ENCODE results near the gene SZT2. TPM values are rescaled to one million over a fixed set of nuclear protein-coding genes. Genes with fewer than 3 reads are reported as not detected.

Gene SZT2
- total RNA-seq, 1 experiment from 2014 or later = 22.2 TPM

- Histone ChIP-seq H3K9me2 (replicated peaks; ENCODE audit: low read length) (no peaks in the 10 kb centered on the region), H3K79me2 (ENCODE audit: low read length) (peaks cover 44% of the 10 kb centered on the region), H3F3A (ENCODE audit: low read length, unreplicated experiment) (peaks cover 4% of the 10 kb centered on the region), H2AFZ (ENCODE audit: low read length) (no peak overlapping the region), H3K9ac (ENCODE audit: low read length) (no peak overlapping the region), H3K36me3 (ENCODE audit: low read depth, low read length) (peaks cover under 1% of the 10 kb centered on the region; the same call in 1 of the 2 replicates), H3K9me3 (ENCODE audit: low read length) (no peaks in the 10 kb centered on the region), H3K4me2 (ENCODE audit: low read length) (no peak overlapping the region), H3K27ac (ENCODE audit: low read length) (no peak overlapping the region), H4K20me1 (ENCODE audit: low read length) (peaks cover 3% of the 10 kb centered on the region; the same call in 1 of the 2 replicates), H3K4me1 (ENCODE audit: insufficient read depth, low read length) (peaks cover 42% of the 10 kb centered on the region), H3K27me3 (ENCODE audit: low read length) (no peaks in the 10 kb centered on the region), H3K4me3 (ENCODE audit: low read length) (no peak overlapping the region)
- intact Hi-C loops (cut with micrococcal nuclease) = no loop called here
- CTCF ChIA-PET = no interaction called here
- POLR2A ChIA-PET (ENCODE audit: unreplicated experiment) = no interaction called here
- no peak for ATAC-seq
- BruUV-seq (replicated peaks) = no TSS peak
- no peak for DNase-seq
- TF ChIP-seq CTCF (conservative IDR thresholded peaks at IDR 0.05; ENCODE audit: low read depth, low read length) (no peak), EZH2phosphoT487 (IDR thresholded peaks at IDR 0.05; ENCODE audit: borderline replicate concordance, low read length) (no peak), EZH2 (IDR thresholded peaks at IDR 0.05; ENCODE audit: low read length, unreplicated experiment) (no peak)
These were observed 3.0 kb downstream of the SZT2 start for GRCh38 chr1:43392702-43393101.

- no peaks in the 10 kb centered on the region for H3K36me3 ChIP-seq (ENCODE audit: low read depth, low read length)
- H3F3A ChIP-seq (ENCODE audit: low read length, unreplicated experiment) = peaks cover 4% of the 10 kb centered on the region
- TF ChIP-seq EZH2phosphoT487 (IDR thresholded peaks at IDR 0.05; ENCODE audit: borderline replicate concordance, low read length) = no peak
- no peak for TF ChIP-seq CTCF (conservative IDR thresholded peaks at IDR 0.05; ENCODE audit: low read depth, low read length)
- TF ChIP-seq EZH2 (IDR thresholded peaks at IDR 0.05; ENCODE audit: low read length, unreplicated experiment) = no peak
- no peaks in the 10 kb centered on the region for H3K9me3 ChIP-seq (ENCODE audit: low read length)
- no peaks in the 10 kb centered on the region for H3K9me2 ChIP-seq (replicated peaks; ENCODE audit: low read length)
- peak overlapping the region; percentile 32 for H3K4me2 ChIP-seq (ENCODE audit: low read length)
- H3K79me2 ChIP-seq (ENCODE audit: low read length) = peaks cover 21% of the 10 kb centered on the region
- H3K4me3 ChIP-seq (ENCODE audit: low read length) = peak overlapping the region; percentile 5; the same call in 1 of the 2 replicates
- no peak overlapping the region for H2AFZ ChIP-seq (ENCODE audit: low read length)
- ChIA-PET POLR2A (ENCODE audit: unreplicated experiment) (no interaction called here), CTCF (interaction anchor here (0.6 kb wide), 1 partner anchor 549 kb away, joined by 3 read pairs; the partner anchor contains the start of gene ZNF691)
- H4K20me1 ChIP-seq (ENCODE audit: low read length) = no peaks in the 10 kb centered on the region
- peak; percentile 50 for ATAC-seq
- no peaks in the 10 kb centered on the region for H3K27me3 ChIP-seq (ENCODE audit: low read length)
- H3K27ac ChIP-seq (ENCODE audit: low read length) = peak overlapping the region; percentile 61
- peaks cover 26% of the 10 kb centered on the region for H3K4me1 ChIP-seq (ENCODE audit: insufficient read depth, low read length)
- intact Hi-C loops (cut with micrococcal nuclease) = loop anchor here (5.0 kb wide), 1 partner anchor 168 kb away; no protein-coding TSS in a partner anchor
- BruUV-seq (replicated peaks) = no TSS peak
- peak; percentile 7 for DNase-seq
- H3K9ac ChIP-seq (ENCODE audit: low read length) = no peak overlapping the region
These were observed 5.8 kb downstream of the SZT2 start for GRCh38 chr1:43395523-43395922.

- peaks cover 16% of the 10 kb centered on the region for H3K79me2 ChIP-seq (ENCODE audit: low read length)
These were observed 6.4 kb downstream of the SZT2 start for GRCh38 chr1:43396059-43396458.

More at GRCh38 chr1:43396059-43396458, 6.4 kb downstream of the SZT2 start:
- Histone ChIP-seq H3K27me3 (ENCODE audit: low read length) (no peaks in the 10 kb centered on the region), H3K4me2 (ENCODE audit: low read length) (peak overlapping the region; percentile 32), H2AFZ (ENCODE audit: low read length) (no peak overlapping the region), H4K20me1 (ENCODE audit: low read length) (no peaks in the 10 kb centered on the region), H3K36me3 (ENCODE audit: low read depth, low read length) (no peaks in the 10 kb centered on the region), H3K4me1 (ENCODE audit: insufficient read depth, low read length) (peaks cover 22% of the 10 kb centered on the region), H3K4me3 (ENCODE audit: low read length) (peak overlapping the region; percentile 5; the same call in 1 of the 2 replicates), H3K9me3 (ENCODE audit: low read length) (no peaks in the 10 kb centered on the region), H3K27ac (ENCODE audit: low read length) (peak overlapping the region; percentile 61), H3K9me2 (replicated peaks; ENCODE audit: low read length) (no peaks in the 10 kb centered on the region), H3F3A (ENCODE audit: low read length, unreplicated experiment) (peaks cover 4% of the 10 kb centered on the region), H3K9ac (ENCODE audit: low read length) (no peak overlapping the region)
- ATAC-seq (peak; percentile 87), DNase-seq (peak; percentile 71)
- POLR2A ChIA-PET (ENCODE audit: unreplicated experiment) = no interaction called here
- TF ChIP-seq EZH2phosphoT487 (IDR thresholded peaks at IDR 0.05; ENCODE audit: borderline replicate concordance, low read length) (no peak), CTCF (conservative IDR thresholded peaks at IDR 0.05; ENCODE audit: low read depth, low read length) (no peak), EZH2 (IDR thresholded peaks at IDR 0.05; ENCODE audit: low read length, unreplicated experiment) (no peak)
- CTCF ChIA-PET = no interaction called here
- intact Hi-C loops (cut with micrococcal nuclease) = loop anchor here (5.0 kb wide), 1 partner anchor 169 kb away; no protein-coding TSS in a partner anchor
- BruUV-seq (replicated peaks) = no TSS peak

Measured in PC-3 (cell line).